HG02981 (cell line): ENCODE data around the gene MAPK6.

Experiments used
- ATAC-seq: cut with Tn5 transposase; IDR thresholded peaks from one replicate; pipeline ENCODE4 v1.9.1; 2021; ENCODE audit warnings: mild to moderate bottlenecking, moderate library complexity; ENCODE audit not compliant: unreplicated experiment

Gene MAPK6

GRCh38 chr15:52010633-52011595, 8.1 kb upstream of the MAPK6 start:
- no peak for ATAC-seq

DNA sequence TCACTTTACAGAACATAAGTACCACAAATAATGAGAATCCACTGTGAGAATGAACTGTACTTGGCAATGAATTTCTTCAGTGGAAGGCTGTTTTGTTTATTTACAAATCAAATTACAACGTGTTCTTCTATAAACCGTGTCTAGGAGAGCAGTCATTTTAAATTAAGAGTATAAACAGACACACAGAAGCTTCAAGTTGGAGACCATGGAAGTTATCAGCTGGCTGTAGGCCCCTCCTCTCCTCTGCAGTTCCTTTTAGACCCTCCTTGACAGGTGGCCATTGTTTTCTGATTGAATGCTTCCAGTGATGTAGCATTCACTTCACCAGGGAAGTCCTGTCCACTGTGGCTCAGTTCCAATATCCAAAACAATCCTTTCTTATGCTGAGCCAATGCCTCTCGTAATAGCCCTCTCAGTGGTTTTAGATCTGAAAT, 7.3 kb upstream of the MAPK6 start:
- no peak for ATAC-seq

DNA sequence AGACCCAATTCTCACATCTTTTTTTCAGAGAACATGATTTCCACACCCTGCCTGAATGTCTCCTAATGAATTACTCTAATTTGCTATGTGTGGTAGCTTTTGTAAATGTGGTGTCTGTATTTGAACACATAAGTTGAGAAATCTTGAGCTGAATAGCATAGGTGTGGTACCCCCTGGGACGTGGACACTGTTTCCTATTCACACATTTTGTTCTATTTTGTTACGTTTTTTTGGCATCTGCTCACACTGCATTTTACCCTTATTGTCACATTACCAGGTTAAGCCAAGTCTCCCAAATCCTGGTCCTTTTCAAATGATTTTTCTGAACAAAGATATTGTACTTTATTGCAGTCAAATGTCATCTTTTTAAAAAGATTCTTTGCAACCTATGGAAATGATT, 6.8 kb upstream of the MAPK6 start:
- no peak for ATAC-seq

DNA sequence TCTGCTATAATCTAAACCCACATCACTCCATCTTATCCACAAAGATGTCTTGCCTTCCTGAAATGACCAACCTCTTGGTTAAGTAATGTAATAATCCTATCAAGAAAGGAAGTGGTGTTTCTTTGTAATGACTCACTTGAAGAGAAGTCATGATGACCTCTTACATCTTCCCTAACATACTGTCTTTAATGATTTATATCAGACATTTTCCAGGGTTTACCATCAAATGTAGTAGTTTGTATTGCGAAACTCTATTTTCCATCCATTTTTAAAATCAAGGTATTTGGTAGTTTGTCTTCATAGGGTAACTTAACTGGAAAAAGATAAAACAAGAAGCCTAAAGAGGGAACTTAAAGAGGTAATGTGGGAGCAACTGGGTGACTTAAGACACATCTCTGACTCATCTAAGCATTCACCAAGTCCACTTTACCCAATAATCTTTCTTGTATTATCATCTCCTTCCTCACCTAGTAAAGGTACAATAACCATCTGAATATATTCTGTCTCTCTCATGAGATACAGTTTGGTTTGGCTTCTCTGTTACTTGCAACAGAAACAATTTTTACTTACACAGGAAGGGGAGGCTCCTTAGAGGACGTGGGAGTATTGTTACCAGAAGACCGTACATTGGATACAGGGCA, 5.7 kb upstream of the MAPK6 start:
- peak; percentile 45 for ATAC-seq

- no peak for ATAC-seq
Measured at GRCh38 chr15:52014616-52015015, 4.4 kb upstream of the MAPK6 start.

DNA sequence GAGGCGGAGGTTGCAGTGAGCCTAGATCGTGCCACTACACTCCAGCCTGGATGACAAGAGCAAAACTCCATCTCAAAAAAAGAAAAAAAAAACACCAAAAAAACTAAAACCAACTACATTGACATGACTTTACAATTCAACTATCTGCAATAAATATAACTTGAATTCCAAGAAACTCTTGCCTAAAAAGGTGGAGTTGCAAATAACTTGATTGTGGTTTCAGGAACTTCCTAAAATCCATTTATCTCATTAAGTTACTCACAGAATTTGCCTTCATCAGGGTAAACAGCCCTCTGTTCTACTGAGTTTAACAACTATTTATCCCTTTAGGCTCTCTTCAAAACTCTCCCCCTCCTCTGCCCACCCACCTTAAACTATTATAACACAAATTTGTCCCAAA, 2.7 kb upstream of the MAPK6 start:
- no peak for ATAC-seq

DNA sequence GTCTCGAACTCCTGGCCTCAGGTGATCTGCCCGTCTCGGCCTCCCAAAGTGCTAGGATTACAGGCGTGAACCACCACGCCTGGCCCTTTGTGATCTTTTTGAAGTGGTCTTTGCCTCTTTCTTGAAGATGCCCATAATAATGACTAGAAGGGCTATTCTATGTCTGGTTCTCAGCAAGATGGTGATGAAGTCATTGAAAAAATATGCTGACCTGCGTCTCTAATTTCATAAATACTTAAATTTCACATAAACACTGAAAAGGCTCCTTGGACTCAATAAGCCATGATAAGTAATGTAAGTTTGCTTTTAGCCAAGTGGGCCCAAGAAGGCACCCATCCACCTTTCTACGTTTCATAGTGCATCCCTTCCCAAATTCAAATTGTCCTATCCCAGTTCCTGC, 775 bp upstream of the MAPK6 start:
- no peak for ATAC-seq

DNA sequence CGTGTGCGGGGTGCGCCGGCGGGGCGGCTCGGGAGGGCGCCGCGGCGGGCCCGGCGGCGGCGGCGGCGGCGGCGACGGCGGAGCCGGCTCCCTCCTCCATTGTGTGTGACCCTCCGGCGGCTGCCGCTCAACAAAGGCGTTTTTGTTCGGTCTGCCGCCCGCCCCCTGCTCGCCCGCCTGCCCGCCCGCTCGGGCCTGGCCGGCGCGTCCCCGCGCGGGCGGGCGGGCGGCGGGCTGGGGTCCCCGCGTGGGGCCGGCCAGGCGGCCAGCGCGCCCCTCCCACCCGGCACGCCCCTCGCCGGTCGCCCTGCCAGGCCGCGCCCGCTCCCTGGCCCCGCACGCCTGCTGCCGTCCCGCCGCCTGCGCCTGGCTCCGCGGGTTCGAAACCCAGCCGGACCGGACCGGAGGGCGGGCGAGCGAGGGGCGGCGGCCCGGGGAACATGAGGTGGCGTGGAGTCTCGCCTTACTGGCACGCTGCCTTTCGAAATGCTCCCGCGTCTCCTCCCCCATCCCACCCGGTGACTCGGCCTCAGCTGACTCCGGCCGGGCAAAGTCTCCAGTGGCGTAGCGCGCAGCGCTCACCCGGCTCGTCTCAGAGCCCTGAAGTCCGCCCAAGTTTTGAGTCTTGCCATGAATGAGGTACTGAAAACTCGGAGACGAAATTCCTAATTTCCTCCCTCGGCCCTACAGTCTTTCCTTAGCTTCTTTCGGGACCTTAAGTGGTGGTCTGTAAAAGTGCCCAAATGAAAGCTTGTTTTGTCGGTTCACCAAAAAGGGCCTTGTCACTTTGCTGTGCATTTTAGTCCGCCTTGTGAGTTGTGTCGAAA, 588 bp downstream of the MAPK6 start:
- peak; percentile 43 for ATAC-seq

DNA sequence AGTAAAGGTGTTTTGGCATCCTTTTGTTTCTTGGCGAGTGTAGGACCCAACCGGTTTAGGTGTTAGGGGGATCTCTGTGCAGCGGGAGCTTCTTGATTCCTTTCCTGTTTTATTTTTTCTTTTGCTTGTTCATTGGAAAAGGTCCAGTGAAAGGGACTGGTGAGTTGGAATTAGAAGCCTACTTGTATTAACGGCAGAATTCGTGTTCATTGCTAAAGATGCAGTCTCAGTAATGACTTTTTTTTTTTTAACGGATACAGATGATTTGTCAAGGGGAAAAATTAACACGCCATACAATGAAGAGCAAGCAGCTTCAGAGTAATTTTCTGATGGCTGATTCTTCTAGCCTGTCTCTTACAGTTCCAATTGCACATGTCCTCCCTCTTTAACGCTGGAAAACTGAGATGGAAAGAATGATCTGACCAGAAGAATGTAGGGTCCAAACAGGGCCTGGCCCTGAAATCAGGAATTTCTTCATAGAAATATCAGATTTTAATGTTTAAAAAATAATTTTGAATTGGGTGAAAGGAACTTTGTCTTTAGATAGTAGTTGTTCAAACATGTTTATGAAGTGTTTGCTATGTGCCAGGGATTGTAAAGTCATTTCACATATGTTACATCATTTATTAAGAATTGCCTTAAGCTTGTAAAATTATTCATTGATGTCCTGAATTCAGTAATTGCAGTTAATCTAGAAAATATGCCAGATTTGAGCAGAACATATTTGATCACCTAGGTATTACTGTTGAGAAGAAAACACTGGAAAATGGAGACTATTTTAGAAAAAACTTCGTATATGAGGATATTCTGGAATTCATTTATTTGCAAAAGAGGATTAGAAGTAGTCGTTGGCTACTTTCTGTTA, 1.4 kb downstream of the MAPK6 start:
- no peak for ATAC-seq

DNA sequence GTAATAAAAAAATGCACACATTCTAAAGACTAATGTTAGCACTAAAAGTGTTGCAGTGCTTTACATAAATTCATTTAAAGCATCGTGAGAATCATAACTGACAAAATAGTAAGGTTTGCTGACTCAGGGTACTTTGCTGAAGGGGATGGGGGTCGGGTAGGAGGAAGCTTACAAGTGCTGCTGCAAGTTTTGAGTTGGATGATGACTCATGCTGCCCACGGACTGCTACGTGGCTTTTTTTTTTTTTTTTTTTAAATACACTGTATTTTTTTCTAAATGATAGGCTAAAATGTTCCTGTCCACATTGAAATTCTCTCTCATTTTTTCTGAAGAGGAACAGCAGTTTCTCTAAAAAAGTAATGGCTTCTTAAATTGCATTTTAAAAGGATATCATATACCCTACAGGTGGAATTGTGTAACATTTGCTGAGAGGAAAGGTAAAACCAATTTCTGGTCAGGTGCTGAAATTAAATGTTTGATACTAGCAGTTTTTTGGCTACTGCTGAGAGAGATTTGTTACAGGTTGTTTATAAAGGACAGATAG, 2.2 kb downstream of the MAPK6 start:
- no peak for ATAC-seq

DNA sequence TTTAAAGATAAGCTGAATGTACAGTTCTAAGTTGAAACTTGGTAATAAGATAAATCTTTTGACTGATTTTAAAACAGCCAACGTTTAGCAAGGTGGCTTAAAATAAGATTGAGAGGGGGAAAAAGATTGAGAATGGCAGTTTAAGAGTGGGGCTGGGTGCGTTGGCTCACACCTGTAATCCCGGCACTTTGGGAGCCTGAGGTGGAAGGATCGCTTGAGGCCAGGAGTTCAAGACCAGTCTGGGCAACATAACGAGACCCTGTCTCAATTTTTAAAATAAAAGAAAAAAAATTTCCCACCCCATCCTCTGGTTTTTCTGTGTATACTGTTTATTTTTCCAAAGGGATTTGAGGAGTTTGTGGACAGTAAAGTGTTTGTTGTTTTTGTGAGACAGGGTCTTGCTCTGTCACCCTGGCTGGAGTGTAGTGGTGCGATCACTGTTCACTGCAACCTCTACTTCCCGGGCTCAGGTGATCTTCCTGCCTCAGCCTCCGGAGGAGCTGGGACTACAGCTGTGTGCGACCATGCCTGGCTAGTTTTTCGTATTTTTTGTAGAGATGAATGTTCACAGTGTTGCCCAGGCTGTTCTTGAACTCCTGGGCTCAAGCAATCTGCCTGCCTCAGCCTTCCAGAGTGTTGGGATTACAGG, 3.0 kb downstream of the MAPK6 start:
- no peak for ATAC-seq

DNA sequence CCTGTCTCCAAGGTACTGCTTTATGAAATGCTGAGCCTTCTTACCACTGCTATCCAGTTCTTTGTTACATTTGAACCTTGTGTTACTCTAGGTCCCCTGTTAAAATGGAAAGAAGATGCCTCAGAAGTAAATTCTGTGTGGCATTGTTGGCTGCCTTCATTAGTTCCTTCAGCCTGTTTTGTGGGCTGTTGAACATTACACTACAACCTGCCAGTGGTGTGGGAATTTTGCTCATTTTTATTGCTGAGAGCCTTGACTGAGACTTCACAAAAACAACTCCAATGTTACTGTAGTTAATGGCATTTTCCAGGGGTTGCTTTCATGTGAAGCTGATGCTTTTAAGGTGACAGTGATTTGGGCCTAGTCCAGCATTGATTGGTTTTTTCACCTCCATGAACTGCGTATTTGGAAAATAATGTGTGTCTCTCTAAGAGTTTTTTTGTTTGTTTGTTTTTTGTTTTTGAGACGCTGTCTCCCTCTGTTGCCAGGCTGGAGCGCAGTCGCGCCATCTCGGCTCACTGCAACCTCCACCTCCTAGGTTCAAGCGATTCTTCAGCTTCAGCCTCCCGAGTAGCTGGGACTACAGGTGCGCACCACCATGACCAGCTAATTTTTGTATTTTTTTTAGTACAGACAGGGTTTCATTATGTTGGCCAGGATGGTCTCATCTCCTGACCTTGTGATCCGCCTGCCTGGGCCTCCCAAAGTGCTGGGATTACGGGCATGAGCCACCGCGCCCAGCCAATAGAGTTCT, 4.3 kb downstream of the MAPK6 start:
- no peak for ATAC-seq

DNA sequence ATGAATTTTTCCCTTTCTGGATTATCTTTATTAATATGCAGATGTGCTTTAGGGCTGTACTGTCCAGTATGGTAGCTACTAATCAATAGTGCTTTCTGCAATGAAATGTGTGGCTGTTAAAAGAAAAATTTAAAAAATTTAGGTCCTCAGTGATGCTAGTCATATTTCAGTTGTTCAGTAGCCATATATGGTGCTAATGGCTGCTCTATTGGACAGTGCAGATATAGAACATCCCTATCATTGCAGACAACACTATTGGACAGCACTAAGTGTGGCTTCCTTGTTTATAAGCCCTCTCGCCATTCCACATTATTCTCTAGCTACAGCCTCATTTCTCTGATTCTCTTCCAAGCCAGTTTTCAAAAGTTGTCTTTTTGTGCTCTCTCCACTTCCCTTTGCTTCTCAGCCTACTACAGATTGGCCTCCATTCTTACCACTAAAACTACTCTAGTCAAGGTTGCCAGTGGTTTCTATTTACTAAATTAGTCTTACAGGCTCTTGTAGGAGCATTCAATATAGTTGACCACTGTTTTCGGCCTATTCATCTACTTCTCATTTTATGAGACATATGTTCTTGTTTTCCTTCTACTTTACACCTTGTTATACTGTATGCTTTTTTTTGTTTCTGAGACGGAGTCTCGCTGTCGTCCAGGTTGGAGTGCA, 9.5 kb downstream of the MAPK6 start:
- peak; percentile 33 for ATAC-seq

DNA sequence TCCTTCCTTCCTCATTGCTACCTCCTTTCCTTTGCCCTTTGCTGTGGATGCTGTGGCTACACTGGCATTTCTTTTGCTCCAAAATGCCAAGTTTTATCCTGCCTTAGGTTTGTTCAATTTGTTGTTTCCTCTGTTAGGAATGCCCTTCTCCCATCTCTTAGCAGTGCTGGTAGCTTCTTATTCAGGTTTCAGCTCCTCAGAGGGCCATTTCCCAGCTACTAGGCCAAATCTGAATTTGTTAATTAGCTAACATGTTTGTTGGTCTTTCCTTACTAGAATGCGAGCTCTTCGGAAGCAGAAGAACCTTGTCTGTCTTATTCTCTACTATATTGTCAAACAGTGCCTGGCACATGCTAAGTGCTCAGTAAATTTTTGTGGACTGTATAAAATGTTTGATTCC, 11.0 kb downstream of the MAPK6 start:
- ATAC-seq = no peak

DNA sequence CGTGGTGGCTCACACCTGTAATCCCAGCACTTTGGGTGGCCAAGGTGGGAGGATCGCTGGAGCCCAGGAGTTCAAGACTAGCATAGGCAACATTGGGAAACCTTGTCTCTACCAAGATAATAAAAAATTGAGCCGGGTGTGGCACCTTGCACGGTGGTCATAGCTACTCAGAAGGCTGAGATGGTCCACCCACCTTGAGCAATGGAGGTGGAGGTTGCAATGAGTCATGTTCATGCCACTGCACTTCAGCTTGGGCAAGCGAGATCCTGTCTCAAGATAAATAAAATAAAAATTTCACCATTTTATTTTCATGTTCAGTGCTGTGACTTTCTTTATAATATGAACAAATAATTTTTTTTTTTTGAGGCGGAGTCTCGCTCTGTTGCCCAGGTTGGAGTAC, 12.5 kb downstream of the MAPK6 start:
- ATAC-seq = no peak

GRCh38 chr15:52037889-52038505, 19.0 kb downstream of the MAPK6 start:
- no peak for ATAC-seq

- ATAC-seq = no peak
Measured at GRCh38 chr15:52039925-52040781, 21.1 kb downstream of the MAPK6 start.
